Bone marrow (tissue), 2 donors: Measurements from ENCODE around the gene EYS.

Experiments
- DNase-seq, 2 donors: peaks; one replicate each; lab custom pipeline; 2025; lab: John Stamatoyannopoulos, UW

Gene EYS

DNA sequence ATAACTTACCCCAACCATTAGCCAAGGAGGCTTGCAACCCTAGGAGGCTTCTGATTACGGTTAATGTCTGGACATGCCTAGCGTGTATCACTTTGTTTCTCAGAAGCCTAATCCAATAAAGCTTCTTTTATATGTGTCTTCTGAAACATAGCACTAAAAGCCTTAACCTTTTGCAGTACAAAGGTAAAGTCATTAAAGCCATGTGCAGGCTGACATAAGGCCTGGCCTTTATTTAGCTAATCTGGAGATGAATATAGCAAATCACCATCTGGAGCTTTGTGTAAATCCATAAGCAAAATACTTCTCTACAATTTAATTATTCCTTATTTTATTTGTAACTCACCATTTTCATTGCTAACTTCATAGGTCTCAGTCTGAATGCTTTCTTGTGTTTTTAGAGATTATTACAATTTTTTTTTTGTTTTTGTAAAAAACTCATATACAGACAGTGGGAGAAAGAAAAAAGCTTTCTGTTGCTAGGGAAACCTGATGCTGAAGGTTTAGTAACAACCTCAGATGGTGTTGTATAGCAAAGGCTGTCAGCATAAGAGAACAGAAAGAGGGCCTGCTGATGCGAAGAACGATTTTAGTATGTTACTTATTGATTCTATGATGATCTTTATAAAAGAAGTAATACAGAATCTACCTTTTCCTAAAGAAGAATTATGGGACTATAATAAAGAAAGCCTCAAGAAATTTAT lies at the start of gene EYS:
Gene EYS (minus strand): TSS at position 101 of the 701 bp plus-strand sequence. CDS start 211,816 bp downstream, outside the sequence.
- DNase-seq, result no peak

DNA sequence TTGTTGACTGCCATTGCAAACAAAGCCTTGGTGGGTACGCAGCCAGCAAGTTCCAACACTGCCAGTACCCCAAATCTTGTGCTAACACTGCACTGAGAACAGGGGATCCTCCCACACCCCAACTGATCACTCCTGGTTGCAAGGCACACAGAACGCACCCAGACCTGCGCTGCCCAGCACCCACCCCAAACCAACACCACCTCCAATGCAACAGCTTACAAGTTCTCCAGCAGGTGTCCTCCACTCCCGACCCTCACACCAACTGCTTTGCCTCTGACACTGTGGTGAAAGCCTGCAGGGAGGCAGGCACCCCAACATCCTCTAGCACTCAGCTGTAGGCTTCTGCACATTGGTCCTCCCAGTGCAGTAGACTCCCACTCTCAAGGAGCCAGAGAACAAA lies 39.3 kb upstream of the EYS start:
- DNase-seq, result no peak

DNA sequence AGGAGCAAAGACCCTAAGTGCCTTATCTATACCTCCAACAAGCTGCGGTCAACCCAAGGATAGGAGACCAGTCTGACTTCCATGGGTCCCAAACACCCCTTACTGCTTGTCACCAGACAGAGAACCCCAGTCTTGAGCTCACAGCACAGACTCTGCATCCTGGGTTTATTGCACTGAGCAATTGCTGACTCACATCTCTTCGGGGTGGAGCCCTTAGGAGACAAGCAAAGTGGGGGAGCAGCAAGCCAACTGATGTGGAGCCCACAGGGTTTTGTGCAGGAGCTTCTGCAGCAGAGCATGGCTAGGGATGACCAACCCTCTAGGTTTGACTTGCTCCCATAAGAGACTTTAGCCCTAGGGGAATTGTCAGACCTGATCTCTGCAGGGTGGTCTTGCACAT lies 38.6 kb upstream of the EYS start:
- DNase-seq, result no peak

DNA sequence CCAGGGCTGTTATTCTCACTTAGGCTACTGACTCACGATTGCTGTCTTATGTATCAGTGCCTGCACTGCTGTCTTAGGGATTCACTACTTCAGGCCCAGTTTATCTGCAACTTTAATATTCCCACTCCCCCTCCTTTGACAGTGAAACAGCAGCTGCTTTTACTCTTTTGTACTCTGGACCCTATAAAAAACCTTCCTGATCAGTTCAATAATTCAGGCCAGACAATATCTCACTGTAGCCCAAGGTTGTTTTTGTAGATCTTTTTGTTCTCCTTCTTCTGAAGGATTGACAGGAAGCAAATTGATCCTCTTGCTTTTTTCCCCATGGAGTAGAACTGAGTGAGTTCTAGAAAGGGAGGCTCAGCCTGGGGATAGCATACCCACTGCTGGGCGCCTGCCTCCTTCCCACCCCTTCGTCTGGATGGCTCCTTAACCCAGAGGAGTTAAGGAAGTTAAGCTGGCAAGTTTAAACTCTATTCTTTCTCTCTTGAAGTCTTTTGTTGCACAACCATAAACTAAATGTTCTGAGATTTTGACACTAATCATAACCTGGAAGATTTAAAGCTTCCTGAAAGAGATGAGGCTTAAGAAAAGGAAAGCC lies 22.0 kb upstream of the EYS start:
- no peak for DNase-seq

DNA sequence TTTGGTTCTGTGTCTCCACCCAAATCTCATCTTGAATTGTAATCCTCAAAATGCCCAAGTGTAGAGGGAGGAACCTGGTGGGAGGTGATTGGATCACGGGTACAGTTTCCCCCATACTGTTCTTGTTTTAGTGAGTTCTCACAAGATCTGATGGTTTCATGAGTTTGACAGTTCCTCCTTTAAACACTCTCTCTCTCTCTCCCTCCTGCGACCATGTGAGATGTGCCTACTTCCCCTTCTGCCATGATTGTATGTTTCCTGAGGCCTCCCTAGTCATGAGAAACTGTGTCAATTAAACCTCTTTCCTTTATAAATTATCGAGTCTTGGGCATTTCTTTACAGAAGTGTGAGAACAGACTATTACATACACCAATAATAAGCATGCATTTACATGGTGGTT lies 12.1 kb upstream of the EYS start:
- peak in 1 of 2 donors; percentile 31 for DNase-seq

DNA sequence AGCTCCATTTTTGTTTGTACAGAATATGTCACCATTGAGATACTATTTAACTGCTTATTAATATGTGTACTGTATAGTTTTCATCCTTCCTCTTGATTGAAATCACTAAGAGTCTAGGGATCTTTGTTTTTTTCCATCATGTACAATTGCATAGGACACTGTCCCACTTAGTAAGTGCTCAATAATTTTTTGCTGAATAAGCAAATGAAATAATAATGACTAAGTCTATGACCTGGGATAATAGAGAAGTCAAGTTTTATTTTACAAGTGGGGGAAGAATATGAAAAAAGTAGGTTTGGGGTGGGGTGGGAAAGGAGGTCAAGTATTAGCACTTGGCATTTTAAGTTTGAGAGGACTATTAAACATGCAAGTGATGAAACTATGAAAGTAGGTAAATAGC lies 4.5 kb upstream of the EYS start:
- DNase-seq, result no peak

DNA sequence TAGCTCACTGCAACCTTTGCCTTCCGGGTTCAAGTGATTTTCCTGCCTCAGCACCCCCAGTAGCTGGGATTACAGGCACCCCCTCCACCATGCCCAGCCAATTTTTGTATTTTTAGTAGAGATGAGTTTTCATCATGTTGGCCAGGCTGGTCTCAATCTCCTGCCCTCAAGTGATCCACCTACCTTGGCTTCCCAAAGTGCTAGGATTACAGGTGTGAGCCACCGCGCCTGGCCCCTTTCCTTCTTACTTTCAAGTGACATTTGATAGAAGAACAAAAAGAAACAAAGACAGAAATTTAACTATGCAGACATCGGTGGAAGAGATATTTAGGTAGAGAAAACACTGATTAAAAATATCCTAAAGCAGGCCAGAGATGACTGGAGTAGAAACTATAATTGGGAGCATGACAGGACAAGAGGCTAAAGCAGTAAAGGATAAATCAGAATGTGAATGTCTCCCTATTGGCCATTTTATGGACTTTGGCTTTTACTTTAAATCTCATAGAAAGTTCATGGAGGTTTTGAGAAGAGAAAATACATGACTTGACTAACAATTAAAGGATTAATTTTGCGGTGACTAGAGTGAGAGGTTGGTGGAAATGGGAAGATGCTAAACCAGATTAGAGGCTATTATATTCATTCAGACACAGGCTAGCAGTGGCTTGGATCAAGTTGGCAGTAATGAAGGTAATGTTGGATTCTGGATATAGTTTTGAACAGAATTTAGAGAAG lies 2.2 kb upstream of the EYS start:
- DNase-seq, result no peak

DNA sequence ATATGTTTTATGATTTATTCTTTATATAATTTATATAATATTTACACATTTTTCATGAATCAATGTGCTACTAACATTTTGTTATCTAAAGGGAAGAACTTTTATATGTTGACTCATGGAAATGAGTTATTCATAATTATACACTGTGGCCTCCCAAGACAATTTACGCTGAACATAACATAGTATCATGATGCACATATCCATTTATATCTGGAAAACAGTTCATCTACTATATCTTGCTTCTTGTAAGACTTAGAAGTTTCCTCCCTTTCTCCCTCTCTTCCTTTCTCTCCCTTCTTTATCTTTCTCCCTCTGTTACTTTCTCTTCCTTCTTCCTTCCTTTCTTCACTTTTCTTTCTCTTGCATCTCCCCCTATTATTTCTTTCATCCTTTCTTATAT lies 1.1 kb upstream of the EYS start:
- DNase-seq, result no peak

DNA sequence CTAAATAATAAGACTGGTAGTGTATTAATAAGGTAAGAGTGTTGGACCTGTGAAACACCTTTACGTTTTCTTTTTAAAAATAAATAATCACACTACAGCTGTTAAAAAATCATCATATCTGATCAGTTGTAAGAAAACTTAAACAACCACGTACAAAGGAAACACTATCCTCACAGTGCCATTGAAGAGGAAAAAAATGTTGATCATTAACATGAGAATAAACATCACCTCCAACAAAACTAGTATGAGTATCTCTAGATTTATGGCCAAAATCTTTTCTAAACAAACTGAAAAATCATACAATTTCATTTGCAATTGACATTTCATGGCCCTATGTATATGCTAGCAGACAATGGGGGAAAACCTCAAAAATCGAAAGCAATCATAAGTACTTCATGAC lies 590 bp downstream of the EYS start:
- DNase-seq, result no peak

DNA sequence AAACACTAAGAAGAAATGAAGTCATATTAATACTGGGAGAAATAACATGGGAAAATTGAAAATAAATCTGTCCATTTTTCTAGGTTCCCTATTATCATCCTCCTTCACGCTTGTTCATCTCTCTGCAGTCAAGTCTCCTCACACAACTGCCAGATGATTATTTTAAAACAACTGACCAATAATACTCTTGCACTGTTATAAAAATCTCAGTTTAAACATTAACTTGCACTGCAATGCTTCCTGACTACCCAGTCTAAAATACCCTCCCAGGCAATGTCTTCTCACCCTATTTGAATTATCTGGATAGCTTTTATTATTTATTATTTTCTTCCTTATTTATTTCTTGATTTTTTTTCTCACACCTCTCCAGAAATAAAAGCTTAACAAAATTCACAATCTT lies 5.7 kb downstream of the EYS start:
- DNase-seq, result no peak

DNA sequence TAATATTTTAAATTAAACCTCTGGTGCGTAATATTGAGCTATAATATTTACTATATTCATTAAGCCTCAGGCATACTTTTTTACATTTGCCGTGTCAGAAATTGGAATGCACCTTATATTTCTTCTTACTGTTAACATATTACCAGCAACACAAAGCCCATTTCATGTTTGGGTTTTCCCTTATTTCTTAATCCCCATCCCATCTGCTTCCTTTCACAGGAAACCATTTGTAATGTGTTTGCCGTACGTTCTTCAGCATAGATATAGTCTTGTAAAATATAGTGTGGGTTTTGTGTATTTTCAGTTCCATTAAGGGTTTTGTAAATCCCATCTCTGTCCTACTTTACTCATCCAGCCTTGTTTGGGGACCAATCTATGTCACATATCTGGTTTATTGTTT lies 6.5 kb downstream of the EYS start:
- peak in 1 of 2 donors; percentile 11 for DNase-seq

DNA sequence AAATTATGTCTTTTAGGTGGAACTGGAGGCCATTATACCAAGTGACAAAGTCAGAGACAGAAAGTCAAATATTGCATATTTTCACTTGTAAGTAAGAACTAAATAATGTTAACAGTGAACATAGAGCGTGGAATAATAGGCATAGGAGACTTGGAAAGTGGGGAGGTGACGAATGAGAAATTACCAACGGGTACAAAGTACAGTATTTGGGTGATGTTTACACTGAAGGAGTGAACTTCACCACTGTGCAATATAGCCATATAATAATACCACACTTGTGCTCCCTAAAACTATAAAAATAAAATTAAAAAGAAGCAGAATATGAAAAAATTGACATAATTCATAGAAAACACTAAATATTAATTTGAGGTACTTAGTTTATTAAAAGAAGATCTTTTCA lies 14.9 kb downstream of the EYS start:
- no peak for DNase-seq

DNA sequence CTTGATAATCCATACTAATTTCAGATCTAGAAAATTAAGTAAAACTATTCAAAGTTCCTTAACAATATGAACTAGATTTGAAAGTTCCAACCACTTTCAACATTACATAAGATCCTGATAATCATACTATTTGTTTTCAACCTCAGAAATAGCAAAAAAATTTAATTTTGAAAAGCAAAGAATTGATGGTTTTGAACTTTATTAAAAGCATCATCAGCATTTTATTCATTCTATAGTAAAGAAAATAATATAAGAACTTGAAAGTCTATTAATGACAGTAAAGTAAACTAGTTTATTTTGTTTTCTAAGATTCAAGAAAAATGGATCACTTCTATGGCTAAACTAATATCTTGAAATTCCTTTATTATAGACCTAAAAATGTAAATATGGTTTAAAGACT lies 26.8 kb downstream of the EYS start:
- no peak for DNase-seq

DNA sequence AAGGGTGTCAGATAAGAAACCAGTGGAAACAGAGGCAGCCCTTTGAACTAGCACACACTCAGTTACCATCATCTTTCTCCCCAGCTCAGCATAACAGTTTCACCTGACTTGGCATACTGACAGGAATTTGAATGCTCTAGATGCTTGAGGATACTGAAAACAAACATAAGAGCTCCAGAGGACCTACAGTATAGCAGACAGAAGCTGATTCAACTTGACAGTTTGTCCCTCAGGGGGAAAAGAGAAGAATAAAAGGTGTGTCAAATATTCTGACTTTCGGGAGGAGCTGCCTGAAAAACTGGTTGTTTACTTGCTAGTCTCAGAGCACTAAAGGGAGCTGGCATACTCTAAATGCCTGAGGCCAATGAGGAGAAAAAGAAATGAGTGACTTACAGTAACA lies 35.1 kb downstream of the EYS start:
- DNase-seq, result no peak

DNA sequence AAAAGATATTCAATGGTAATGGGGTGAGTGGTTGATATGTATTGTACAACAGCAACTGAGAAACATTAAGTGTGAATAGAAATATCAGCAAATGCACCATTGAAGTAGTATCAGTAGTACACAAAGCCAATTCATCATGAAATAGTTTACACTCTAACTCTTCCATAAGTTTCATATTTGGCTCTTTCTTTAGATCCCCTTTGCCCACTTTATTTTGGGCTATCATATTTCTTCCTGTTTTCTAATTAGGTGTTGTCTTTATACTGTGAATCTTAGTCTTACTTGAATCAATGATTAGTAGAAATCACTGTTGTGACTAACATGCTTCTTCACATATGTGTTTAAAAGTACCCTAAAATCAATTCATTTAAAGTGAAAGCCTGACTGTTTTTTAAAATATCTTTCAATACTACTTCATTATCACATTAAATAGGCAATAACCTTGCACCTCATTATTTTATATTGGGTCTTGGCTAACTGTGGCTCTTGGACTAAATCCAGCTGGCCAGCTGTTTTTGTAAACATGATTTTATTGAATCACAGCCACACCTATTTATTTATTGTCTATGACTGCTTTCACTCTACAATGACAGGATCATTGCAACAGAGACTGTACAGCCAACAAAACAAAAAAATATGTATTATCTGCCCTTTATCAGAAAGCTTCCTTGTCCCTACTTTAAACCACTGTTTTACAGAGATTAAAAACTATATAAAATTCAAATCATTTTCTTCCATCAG lies 38.9 kb downstream of the EYS start:
- DNase-seq, result no peak

DNA sequence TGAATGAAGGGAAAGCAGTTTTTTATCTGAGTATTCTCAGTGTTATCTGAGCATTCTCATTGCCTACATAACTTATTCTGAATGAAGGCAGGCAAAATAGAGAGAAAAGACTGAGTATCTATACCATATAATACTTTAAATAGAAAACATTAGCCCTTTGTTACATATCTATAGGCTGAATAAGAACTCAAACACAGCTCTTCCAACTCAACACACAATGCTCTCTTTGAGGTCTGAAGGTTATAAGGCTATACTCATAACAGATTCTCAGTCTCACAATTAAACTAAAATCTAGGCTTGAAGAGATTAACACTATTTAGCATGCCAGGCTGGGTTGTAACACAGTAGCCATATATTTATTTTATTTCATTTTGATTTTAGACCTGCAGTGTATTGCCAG lies 56.9 kb downstream of the EYS start:
- no peak for DNase-seq

DNA sequence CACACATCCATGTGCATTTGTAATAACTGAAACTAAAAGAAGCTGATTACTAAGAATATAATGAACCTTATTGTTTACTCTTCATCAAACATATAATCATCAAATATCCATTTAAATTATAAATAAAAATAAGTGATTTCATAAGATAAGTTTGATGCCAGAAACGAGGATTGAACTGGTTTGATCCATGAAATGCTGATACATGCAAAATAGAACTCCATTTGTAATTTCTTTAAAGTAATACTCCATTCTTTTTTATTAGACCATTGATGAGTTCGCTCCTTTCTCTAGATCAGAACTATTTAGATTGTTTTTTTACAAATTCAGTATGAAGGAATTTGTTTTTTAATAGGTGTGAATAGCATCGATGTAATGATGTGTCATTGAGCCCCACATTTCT lies 57.6 kb downstream of the EYS start:
- DNase-seq, result no peak

DNA sequence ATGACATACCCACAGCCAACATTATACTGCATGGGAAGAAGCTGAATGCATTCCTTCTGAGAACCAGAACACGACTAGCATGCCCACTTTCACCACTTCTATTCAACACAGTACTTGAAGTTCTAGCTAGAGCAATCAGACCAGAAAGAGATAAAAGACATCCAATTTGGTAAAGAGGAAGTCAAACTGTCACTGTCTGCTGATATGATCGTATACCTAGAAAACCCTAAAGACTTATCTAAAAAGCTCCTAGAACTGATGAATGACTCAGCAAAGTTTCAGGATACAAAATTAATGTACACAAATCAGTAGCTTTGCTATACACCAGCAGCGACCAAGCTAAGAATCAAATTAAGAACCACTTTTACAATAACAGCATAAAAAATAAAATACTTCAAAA lies 60.5 kb downstream of the EYS start:
- DNase-seq, result peak in 1 of 2 donors; percentile 21

DNA sequence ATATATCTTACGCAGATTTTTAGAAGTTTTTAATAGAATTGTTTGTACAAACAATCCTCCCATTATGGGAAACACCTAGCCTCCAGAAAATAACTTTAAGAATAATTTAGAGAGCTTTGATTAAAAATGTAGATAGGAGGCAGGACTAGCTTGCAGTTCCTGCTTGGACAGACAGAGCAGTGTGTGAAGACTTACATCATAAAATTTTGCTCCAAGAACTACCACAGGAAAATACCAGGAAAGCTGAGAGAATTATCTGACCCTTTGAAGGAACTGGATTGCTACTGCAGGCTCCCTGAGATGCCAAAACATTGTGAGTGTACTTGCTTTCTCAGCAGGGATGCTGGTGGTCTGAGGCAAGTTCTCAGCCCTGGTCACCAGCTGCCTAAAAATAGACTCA lies 64.2 kb downstream of the EYS start:
- no peak for DNase-seq

DNA sequence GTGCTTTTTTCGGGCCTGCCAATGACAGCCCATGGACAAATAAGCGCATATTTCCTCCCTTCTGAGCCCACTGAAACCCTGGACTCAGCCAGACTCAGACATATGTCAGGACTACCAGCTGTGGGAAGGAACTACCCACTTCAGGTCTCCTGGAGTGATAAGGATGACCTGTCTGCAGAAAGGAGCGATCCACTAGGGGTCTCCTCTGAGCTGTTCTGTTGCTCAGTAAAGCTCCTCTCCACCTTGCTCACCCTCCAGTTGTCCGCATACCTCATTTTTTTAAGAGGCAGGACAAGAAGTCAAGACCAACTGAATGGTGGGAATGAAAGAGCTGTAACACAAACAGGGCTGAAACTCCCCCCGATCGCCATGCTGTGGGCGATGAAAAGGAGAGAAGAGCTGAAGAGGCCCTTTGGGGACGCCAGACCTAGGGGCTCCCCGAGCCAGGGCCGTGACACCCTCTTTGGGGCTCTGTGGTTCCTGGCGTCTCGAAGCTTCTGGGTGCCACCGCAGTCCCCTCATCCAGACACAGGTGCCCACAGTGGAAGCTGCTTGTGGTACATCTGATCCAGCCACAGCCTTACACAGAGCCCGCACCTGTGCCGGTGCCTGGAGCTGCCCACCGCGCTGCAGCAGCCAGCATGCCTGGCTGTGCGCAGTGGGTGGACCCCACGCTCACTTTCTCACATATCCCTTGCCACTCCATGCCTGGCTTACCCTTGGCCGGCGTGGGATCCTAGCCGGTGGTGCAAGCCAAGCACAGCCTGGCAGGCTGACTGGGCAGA lies 68.8 kb downstream of the EYS start:
- no peak for DNase-seq

DNA sequence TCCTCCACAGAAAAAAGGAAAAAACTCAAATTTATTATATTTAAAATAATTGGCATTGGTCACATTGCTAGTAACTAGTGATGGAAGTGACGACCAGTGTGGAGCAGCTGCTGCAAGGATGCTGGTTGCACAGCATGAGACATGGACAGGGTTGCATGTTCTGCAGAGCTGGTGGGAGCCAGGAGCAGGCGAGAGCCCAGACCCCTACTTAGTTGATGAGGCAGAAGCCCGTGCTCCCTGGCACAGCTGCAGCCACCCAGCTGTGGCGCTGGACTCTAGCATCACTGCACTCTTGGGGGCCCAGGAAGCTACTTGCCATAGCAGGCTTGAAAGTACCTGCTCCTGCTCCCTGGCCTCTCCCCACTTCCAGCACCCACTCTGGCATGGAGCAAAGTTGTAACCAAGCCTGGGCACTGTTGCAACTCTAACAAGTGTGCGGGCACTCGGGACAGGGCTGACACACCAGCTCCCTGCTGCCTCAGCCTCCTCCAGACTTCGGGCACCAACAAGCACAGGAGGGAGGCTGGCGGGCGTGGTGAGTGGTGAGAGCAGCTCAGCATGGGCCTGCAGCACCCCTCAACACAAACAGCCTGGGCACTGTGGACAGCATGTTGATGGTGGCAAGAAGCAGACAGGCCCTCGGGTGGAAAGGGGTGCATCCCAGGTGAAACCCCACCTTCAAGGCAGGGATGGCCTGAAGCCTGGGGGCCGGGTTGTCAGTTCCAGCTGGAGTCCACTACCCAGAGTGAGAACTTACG lies 69.6 kb downstream of the EYS start:
- no peak for DNase-seq
